WTC11 (cell line): ENCODE measurements around the gene GLB1L2. TPM values are rescaled to one million over a fixed set of nuclear protein-coding genes. Genes with fewer than 3 reads are reported as not detected.

Experiments
- ATAC-seq: fragments of 200-7000 bp; cut with Tn5 transposase; 2 replicates; pipeline ENCODE4 v1.10.0; 2021; ENCODE audit warnings: mild to moderate bottlenecking, moderate library complexity
- CTCF ChIA-PET: fragments of 300-600 bp; sonication (Branson Sonifier 250); formaldehyde crosslinking; loops from one replicate; lab custom pipeline; 2021; ENCODE audit warnings: antibody characterized with exemption; lab: Charles Lee
- POLR2A ChIA-PET: fragments of 350-600 bp; sonication (Branson Sonifier 250); formaldehyde crosslinking; loops from one replicate; lab custom pipeline; 2021; ENCODE audit warnings: antibody characterized with exemption; lab: Charles Lee
- DNase-seq: peaks from one replicate; pipeline ENCODE4 v3.0.0; 2021; ENCODE audit warnings: low spot score
- H3K27ac Mint-ChIP-seq: 2 replicates; pipeline ENCODE4 v1.8.0; 2021; ENCODE audit warnings: mixed read lengths
- H3K27me3 Mint-ChIP-seq: 2 replicates; pipeline ENCODE4 v1.8.0; 2021; ENCODE audit warnings: low read depth, mild to moderate bottlenecking, moderate library complexity, mixed read lengths
- H3K36me3 Mint-ChIP-seq: 2 replicates; pipeline ENCODE4 v1.8.0; 2021; ENCODE audit warnings: mixed read lengths
- H3K4me1 Mint-ChIP-seq: 2 replicates; pipeline ENCODE4 v1.8.0; 2022; ENCODE audit warnings: mixed read lengths
- H3K4me3 Mint-ChIP-seq: 2 replicates; pipeline ENCODE4 v1.8.0; 2021; ENCODE audit warnings: mild to moderate bottlenecking, moderate library complexity, mixed read lengths
- H3K9me3 Mint-ChIP-seq: 2 replicates; pipeline ENCODE4 v1.8.0; 2021; ENCODE audit warnings: mixed read lengths
- AFF4 ChIP-seq: sonication (generic); formaldehyde crosslinking; IDR thresholded peaks from 2 replicates; pipeline ENCODE4 v1.8.1; 2023; ENCODE audit warnings: mild to moderate bottlenecking, missing genetic modification reagents, borderline replicate concordance
- ARID4B ChIP-seq: sonication (generic); formaldehyde crosslinking; IDR thresholded peaks from 2 replicates; pipeline ENCODE4 v1.8.0; 2023; ENCODE audit warnings: missing genetic modification reagents, mild to moderate bottlenecking, borderline replicate concordance
- ATF1 ChIP-seq: sonication (generic); formaldehyde crosslinking; IDR thresholded peaks from 2 replicates; pipeline ENCODE4 v1.8.1; 2023; ENCODE audit warnings: mild to moderate bottlenecking, moderate library complexity, missing genetic modification reagents
- ATF3 ChIP-seq: sonication (generic); formaldehyde crosslinking; conservative IDR thresholded peaks from 2 replicates; pipeline ENCODE4 v1.8.1; 2022; ENCODE audit warnings: mild to moderate bottlenecking, missing genetic modification reagents
- E2F5 ChIP-seq: sonication (generic); formaldehyde crosslinking; IDR thresholded peaks from 2 replicates; pipeline ENCODE4 v1.8.1; 2022; ENCODE audit warnings: mild to moderate bottlenecking, moderate library complexity, missing genetic modification reagents
- GABPB1 ChIP-seq: sonication (generic); formaldehyde crosslinking; IDR thresholded peaks from 2 replicates; pipeline ENCODE4 v1.8.1; 2023; ENCODE audit warnings: mild to moderate bottlenecking, missing genetic modification reagents
- HMGXB4 ChIP-seq: sonication (generic); formaldehyde crosslinking; IDR thresholded peaks from 2 replicates; pipeline ENCODE4 v1.8.1; 2023; ENCODE audit warnings: mild to moderate bottlenecking, moderate library complexity, missing genetic modification reagents
- NFE2L1 ChIP-seq: sonication (generic); formaldehyde crosslinking; IDR thresholded peaks from 2 replicates; pipeline ENCODE4 v1.8.1; 2023; ENCODE audit warnings: missing genetic modification reagents
- NFYB ChIP-seq: sonication (generic); formaldehyde crosslinking; conservative IDR thresholded peaks from 2 replicates; pipeline ENCODE4 v1.8.0; 2022; ENCODE audit warnings: low read depth, missing genetic modification reagents
- PRRX2 ChIP-seq: fragments of 250-450 bp; sonication (Bioruptor Pico); IDR thresholded peaks from 2 replicates; pipeline ENCODE4 v1.8.0; 2021; ENCODE audit warnings: mild to moderate bottlenecking
- RORB ChIP-seq: fragments of 250-450 bp; sonication (Bioruptor Pico); IDR thresholded peaks from 2 replicates; pipeline ENCODE4 v1.9.0; 2021; ENCODE audit warnings: mild to moderate bottlenecking
- SMAD4 ChIP-seq: sonication (generic); formaldehyde crosslinking; IDR thresholded peaks from 2 replicates; pipeline ENCODE4 v1.8.0; 2022; ENCODE audit warnings: mild to moderate bottlenecking, missing genetic modification reagents
- USF1 ChIP-seq: sonication (generic); formaldehyde crosslinking; IDR thresholded peaks from 2 replicates; pipeline ENCODE4 v1.8.0; 2022; ENCODE audit warnings: mild to moderate bottlenecking, missing genetic modification reagents
- ZMAT4 ChIP-seq: fragments of 250-450 bp; sonication (Bioruptor Pico); IDR thresholded peaks from 2 replicates; pipeline ENCODE4 v1.9.0; 2021; ENCODE audit warnings: mild to moderate bottlenecking
- total RNA-seq: library from RNA; stranded (reverse); gene quantifications from 3 replicates; pipeline ENCODE4 v1.2.3, GENCODE V29; 2021

GLB1L2 gene
- total RNA-seq, 1 experiment from 2014 or later, result 6.0 TPM

GRCh38 chr11:134332189-134332631 lies 422 bp downstream of the GLB1L2 start:
- Mint-ChIP-seq H3K9me3 (no peaks in the 10 kb centered on the region), H3K27me3 (peaks cover 46% of the 10 kb centered on the region), H3K4me1 (peaks cover 26% of the 10 kb centered on the region), H3K36me3 (no peaks in the 10 kb centered on the region), H3K4me3 (peak overlapping the region; percentile 59), H3K27ac (no peak overlapping the region)
- CTCF ChIA-PET, result interaction anchor here (0.6 to 1.4 kb wide), 5 partner anchors 17 to 108 kb away, joined by 3 to 8 read pairs (median 5); partner anchors contain the start of genes NCAPD3 and VPS26B
- POLR2A ChIA-PET, result no interaction called here
- peak; percentile 67 for ATAC-seq
- no peak for TF ChIP-seq PRRX2 (CRISPR knock-in tag)
- TF ChIP-seq ARID4B, result 0 out of 2 replicates have a peak, but pooled peaks have one; percentile 43
- peak; percentile 58 for DNase-seq

GRCh38 chr11:134332782-134333181 lies 994 bp downstream of the GLB1L2 start:
- Mint-ChIP-seq H3K4me3 (peak overlapping the region; percentile 59), H3K27me3 (peaks cover 46% of the 10 kb centered on the region), H3K27ac (no peak overlapping the region), H3K36me3 (no peaks in the 10 kb centered on the region), H3K9me3 (no peaks in the 10 kb centered on the region), H3K4me1 (peaks cover 26% of the 10 kb centered on the region)
- no peak for ATAC-seq
- DNase-seq, result no peak
- CTCF ChIA-PET, result interaction anchor here (0.7 to 1.4 kb wide), 4 partner anchors 16 to 108 kb away, joined by 3 to 8 read pairs (median 6); partner anchors contain the start of genes NCAPD3 and VPS26B
- TF ChIP-seq ZMAT4 (no peak), AFF4 (CRISPR knock-in tag) (no peak), RORB (CRISPR knock-in tag) (no peak), SMAD4 (CRISPR knock-in tag) (no peak), USF1 (CRISPR knock-in tag) (no peak), ATF3 (CRISPR knock-in tag) (no peak), E2F5 (CRISPR knock-in tag) (no peak), ATF1 (CRISPR knock-in tag) (no peak), GABPB1 (CRISPR knock-in tag) (no peak), NFYB (CRISPR knock-in tag) (no peak), NFE2L1 (no peak), HMGXB4 (no peak)
- POLR2A ChIA-PET, result no interaction called here
